Stimulated activated CD4-positive, alpha-beta T cell treated with anti-CD3 and anti-CD28 coated beads, Interleukin-12 subunit alpha, Interleukin-12 subunit beta, amount 100 ng/mL, for 24 hours (primary cell): ENCODE data around the gene APBB2.

Source experiments
- DNase-seq, 2 experiments: peaks; one replicate each; pipeline ENCODE4 v3.0.0-alpha.2; 2020; ENCODE audit warnings: low read depth in 2 of 2

Gene APBB2

DNA sequence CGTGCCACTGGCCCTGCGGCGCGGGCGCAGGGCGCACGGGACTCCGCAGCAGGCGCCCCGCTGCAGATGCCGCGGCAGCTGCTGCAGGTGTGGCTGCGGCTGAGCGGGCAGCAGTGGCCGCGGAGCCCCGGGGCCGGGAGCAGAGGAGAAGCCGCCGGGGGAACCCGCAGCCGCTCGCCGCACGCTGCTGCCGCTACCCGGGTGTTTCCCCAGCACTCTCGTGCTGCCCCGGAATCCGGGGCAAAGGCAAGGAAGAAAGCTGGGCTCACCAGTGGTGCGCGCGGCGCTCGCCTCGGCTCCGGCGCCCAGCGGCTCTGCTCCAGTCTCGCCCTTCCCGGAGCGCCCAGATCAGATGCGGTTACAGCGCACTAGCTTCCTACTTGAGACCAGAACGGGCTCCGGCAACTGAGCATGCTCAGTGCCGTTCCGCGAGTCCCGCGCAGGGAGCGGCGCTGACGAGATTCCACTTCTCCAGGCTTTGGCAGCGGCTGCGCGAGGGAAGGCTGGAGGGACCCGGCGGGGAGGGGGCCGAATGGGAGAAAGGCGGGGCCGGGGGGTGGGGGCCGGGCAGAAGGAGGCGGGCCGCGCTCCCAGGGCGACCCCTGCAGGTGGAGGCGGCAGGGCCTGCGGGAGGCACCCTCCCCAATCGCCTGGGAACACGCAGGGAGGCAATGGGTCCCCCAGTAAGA is at the start of gene APBB2:
Gene APBB2, minus strand, starts transcription at position 407 of the 689 bp plus-strand sequence. CDS start 181,288 bp downstream, outside the sequence.
- peak; percentile 30 to 42 for DNase-seq

- DNase-seq: no peak
Observed at GRCh38 chr4:41262198-41262597, 47.9 kb upstream of the APBB2 start.

DNA sequence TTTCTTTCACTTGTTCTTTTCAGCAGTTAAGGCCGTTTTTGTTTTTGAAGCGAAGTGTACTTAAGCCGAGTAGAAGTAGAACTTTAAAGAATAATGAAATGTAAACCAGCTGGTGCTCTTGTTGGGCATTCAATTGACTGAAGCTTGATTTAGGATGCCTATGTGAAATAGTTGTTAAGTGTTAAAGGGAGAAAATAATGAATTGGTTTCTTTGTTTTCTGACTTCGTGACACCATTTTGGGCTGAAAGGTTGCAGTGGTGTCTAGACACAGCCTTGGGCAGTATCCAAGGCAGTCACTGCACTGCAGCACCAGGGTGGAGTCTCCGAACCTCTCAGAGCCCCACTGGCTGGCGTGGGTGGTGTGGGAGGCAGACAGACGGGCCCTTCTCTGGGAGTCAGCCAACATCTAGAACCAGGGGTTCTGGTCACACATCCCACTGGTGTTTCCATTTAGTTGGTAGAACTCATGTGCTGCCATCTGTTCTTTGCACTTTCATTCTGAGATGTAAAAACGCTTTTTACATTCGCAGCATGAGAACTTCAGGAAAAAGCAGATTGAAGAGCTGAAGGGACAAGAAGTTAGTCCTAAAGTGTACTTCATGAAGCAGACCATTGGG is 45.9 kb upstream of the APBB2 start:
- no peak for DNase-seq

GRCh38 chr4:41258783-41259182 is 44.4 kb upstream of the APBB2 start:
- DNase-seq: no peak

GRCh38 chr4:41257906-41258305 is 43.6 kb upstream of the APBB2 start:
- DNase-seq: no peak

DNA sequence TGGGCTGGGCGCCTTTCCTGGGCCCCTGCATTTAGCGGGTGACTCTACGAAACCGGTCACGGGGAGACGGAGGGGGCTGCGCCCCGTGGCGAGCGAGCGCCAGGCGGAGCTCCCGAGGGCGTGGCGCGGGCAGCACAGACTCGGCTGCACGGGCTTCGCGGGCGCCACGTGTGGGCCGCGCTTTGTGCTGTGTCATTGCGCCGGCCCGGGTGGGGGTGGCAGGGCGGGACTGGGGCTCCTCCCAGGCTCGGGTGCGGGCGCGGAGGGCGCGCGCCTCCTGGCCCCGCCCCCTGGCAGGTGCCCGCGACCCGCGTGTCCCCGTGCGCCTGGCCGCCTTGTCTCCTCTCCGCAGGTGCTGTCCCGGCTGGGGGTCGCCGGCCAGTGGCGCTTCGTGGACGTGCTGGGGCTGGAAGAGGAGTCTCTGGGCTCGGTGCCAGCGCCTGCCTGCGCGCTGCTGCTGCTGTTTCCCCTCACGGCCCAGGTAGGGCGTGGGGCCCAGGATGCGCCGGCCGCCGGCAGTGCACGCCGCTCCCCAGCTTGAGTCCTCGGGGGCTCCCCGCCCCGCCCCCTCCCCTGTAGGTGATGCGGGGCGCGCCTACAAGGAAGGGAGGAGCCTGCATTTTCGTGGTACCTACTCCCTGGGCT is 43.0 kb upstream of the APBB2 start:
- DNase-seq: peak; percentile 5 to 21

GRCh38 chr4:41256740-41257256 is 42.5 kb upstream of the APBB2 start, which contains the start of gene UCHL1:
UCHL1 (plus strand) TSS chr4:41256928; CDS start chr4:41256977, 49 bp downstream.
- DNase-seq: no peak

- no peak for DNase-seq
Observed at GRCh38 chr4:41256131-41256739, 41.9 kb upstream of the APBB2 start.

GRCh38 chr4:41245983-41246382 is 31.6 kb upstream of the APBB2 start:
- DNase-seq: no peak

DNA sequence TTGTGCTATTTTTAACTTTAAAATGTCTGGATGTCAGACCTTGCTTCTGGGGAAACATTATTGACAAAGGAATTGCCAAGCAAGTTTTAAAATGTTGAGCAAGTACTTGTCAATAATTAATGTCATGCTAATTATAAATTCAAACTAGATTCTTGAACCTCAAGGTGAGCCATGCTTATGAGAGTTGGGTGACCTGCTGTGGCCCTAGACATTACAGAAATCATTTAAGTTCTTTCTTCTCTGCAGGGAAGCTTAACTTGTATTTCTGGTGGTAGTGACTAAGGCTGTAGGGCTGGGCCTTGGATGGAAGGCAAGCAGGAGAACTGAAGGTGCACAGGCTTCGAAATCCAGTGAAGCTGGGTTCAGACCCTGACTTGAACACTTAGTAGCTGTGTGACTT is 27.6 kb upstream of the APBB2 start:
- no peak for DNase-seq

GRCh38 chr4:41236508-41236907 is 22.2 kb upstream of the APBB2 start:
- no peak for DNase-seq

DNA sequence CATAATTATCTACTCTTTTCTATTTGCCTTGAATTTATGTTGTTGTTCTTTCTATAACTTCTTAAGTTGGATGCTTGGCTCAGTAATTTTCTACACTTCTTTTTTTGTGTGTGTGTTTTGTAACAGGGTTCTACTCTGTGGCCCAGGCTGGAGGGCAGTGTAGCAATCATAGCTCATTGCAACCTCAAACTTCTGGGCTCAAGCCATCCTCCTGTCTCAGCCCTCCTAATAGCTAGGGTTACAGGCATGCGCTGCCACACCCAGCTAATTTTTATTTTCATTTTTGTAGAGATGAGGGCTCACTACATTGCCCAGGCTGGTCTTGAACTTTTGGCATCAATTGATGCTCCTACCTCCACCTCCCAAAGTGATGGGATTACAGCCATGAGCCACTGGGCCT is 21.7 kb upstream of the APBB2 start:
- DNase-seq: no peak

DNA sequence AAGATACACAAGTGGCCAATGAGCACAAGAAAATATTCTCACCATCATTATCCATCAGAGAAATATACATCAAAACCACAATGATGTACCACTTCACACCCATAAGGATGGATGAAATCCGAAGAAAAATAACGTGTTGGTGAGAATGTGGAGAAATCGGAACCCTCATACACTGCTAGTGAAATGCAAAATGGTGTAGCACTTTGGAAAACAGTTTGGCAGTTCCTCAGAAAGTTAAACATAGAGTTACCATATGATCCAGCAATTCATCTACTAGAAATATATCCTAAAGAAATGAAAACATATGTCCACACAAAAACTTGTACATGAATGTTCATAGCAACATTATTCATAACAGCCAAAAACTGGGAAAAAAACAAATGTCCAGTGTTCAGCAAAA is 18.5 kb upstream of the APBB2 start:
- DNase-seq: no peak

- no peak for DNase-seq
Observed at GRCh38 chr4:41232406-41232805, 18.1 kb upstream of the APBB2 start.

DNA sequence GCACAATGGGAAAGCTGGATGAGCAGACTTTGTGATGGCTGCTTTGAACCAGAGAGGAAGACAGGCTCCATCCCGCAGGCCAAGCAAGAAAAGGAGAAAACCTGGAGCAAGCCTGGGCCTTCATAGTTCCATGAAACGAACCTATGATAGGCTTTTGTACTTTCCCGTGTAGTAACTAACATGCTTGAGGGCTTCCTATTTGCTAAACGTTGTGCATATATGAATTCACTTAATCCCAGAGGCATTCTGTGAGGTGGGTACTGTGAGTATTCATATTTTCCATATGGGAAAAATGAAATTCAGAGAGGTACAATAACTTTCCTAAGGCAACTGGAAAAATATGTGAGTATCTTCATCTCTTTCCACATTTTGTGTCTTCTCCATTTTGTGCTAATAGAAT is 13.6 kb upstream of the APBB2 start:
- no peak for DNase-seq

- DNase-seq: no peak
Observed at GRCh38 chr4:41221850-41222645, 7.7 kb upstream of the APBB2 start.

GRCh38 chr4:41219421-41219950 is 5.1 kb upstream of the APBB2 start:
- DNase-seq: no peak

- DNase-seq: no peak
Observed at GRCh38 chr4:41218703-41219102, 4.4 kb upstream of the APBB2 start.

DNA sequence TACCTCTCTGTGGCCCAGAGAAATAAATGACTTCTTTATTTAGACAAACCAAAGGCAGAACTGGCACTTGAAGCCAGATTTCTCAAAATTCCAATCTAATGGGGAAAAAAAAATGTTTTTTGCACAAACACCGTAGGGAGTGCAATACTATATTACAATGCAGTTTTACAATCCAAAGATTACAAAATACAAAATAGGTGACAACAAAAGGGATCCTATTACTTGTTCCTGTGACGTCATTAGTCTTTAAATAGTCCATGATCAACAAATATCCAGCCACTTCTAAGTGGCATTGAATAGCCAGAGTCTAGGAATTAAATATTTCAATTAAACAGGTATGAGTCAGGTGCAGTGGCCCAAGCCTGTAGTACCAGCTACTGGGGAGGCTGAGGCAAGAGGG is 3.0 kb upstream of the APBB2 start:
- DNase-seq: no peak

GRCh38 chr4:41217020-41217333 is 2.6 kb upstream of the APBB2 start:
- no peak for DNase-seq

DNA sequence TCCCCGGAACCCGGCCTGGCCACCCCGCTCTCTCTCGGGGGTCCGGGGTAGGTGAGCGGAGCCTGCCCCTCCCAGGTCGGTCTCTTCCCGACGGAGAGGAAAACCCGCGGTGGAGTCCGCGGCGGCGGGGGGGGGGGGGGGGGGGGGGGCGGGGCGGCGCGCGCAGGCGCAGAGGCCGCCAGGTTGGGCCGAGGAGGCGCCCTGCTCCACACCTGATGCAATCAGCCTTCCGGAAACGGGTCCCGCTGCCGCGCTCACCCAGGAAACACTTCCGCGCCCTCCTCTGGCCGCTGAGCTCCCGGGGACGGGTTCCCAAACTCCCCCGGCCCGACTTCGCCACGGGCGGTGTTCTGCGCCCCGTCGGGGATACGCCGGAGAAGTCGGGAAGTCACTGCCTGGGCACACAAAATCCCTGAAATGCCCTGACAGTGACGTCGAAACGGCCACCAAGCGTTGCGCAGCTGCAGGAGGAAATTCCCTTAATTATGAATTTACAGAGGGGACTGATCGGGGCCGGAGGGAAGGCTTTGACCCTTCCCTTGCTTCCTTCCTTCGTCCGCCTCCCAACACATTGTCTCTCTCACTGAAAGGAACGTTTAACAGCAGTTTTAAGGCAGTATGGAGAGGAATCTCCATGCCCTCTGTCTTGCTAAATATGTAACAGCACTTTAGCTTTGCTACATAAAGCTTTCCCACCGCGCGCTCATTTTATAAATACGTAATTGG is 2.1 kb upstream of the APBB2 start:
- DNase-seq: peak; percentile 40 to 60
